HL-60 (cell line): ENCODE results near the gene GRHL3.

ENCODE experiments used
- DNase-seq, 2 experiments: peaks; one replicate each; pipeline ENCODE4 v3.0.0-alpha.2; 2010 to 2020; ENCODE audit warnings: low read depth in 1 of 2, low spot score in 1 of 2
- H3K27ac ChIP-seq: fragments of 250-450 bp; sonication (Bioruptor Pico); replicated peaks from 2 replicates; pipeline ENCODE4 v1.5.1; 2020; ENCODE audit warnings: mild to moderate bottlenecking, moderate library complexity
- H3K27me3 ChIP-seq: fragments of 250-450 bp; sonication (Bioruptor Pico); 2 replicates; pipeline ENCODE4 v1.5.1; 2021; ENCODE audit warnings: mild to moderate bottlenecking, moderate library complexity; ENCODE audit not compliant: insufficient read depth, poor library complexity, severe bottlenecking
- H3K4me3 ChIP-seq: replicated peaks from 2 replicates; pipeline ENCODE4 v1.5.1; 2011; ENCODE audit warnings: mild to moderate bottlenecking, control low read depth, low read length; ENCODE audit not compliant: insufficient read depth
- GABPA ChIP-seq: IDR thresholded peaks from 2 replicates; pipeline ENCODE4 v1.6.1; 2012; ENCODE audit warnings: low read depth
- POLR2AphosphoS5 ChIP-seq: IDR thresholded peaks from 2 replicates; pipeline ENCODE4 v1.6.1; 2012; ENCODE audit warnings: low read depth
- SPI1 ChIP-seq: IDR thresholded peaks from 2 replicates; pipeline ENCODE4 v1.6.1; 2012; ENCODE audit warnings: low read depth, mild to moderate bottlenecking, borderline replicate concordance
- TF ChIP-seq, protein P1 (sequence below): IDR thresholded peaks from 2 replicates; pipeline ENCODE4 v1.6.1; 2012; ENCODE audit warnings: low read depth; ENCODE audit not compliant: insufficient replicate concordance
- TF ChIP-seq, protein P2 (sequence below): IDR thresholded peaks from one replicate; pipeline ENCODE4 v1.5.1; 2011; ENCODE audit warnings: low read length, control low read depth, inconsistent platforms; ENCODE audit not compliant: insufficient read depth

The GRHL3 gene

DNA sequence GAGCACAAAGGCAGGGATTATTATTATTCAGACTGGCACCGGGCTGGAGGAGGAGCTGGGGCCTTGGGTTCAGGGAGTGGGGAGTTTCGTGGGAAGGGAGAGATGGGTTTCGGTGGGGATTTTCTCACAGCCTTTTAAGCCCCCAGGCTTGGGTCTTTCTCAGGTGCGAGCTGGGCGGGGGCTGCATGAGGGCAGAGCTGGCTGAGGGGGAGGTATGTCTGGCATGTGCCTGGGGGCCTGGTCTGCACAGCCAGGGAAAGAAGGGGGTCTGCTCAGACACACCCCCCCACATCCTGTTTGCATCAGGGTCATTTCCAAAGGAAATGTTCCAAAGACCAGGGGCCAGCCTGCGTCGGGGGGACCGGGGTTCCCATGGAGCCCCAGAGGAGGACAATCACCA lies 21.6 kb downstream of the GRHL3 start:
- no peak overlapping the region for H3K27ac ChIP-seq
- no peak overlapping the region for H3K4me3 ChIP-seq
- H3K27me3 ChIP-seq: no peaks in the 10 kb centered on the region
- TF ChIP-seq GABPA (no peak), SPI1 (no peak), POLR2AphosphoS5 (no peak)
- TF ChIP-seq, protein P1, sequence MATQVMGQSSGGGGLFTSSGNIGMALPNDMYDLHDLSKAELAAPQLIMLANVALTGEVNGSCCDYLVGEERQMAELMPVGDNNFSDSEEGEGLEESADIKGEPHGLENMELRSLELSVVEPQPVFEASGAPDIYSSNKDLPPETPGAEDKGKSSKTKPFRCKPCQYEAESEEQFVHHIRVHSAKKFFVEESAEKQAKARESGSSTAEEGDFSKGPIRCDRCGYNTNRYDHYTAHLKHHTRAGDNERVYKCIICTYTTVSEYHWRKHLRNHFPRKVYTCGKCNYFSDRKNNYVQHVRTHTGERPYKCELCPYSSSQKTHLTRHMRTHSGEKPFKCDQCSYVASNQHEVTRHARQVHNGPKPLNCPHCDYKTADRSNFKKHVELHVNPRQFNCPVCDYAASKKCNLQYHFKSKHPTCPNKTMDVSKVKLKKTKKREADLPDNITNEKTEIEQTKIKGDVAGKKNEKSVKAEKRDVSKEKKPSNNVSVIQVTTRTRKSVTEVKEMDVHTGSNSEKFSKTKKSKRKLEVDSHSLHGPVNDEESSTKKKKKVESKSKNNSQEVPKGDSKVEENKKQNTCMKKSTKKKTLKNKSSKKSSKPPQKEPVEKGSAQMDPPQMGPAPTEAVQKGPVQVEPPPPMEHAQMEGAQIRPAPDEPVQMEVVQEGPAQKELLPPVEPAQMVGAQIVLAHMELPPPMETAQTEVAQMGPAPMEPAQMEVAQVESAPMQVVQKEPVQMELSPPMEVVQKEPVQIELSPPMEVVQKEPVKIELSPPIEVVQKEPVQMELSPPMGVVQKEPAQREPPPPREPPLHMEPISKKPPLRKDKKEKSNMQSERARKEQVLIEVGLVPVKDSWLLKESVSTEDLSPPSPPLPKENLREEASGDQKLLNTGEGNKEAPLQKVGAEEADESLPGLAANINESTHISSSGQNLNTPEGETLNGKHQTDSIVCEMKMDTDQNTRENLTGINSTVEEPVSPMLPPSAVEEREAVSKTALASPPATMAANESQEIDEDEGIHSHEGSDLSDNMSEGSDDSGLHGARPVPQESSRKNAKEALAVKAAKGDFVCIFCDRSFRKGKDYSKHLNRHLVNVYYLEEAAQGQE: no peak
- TF ChIP-seq, protein P2, sequence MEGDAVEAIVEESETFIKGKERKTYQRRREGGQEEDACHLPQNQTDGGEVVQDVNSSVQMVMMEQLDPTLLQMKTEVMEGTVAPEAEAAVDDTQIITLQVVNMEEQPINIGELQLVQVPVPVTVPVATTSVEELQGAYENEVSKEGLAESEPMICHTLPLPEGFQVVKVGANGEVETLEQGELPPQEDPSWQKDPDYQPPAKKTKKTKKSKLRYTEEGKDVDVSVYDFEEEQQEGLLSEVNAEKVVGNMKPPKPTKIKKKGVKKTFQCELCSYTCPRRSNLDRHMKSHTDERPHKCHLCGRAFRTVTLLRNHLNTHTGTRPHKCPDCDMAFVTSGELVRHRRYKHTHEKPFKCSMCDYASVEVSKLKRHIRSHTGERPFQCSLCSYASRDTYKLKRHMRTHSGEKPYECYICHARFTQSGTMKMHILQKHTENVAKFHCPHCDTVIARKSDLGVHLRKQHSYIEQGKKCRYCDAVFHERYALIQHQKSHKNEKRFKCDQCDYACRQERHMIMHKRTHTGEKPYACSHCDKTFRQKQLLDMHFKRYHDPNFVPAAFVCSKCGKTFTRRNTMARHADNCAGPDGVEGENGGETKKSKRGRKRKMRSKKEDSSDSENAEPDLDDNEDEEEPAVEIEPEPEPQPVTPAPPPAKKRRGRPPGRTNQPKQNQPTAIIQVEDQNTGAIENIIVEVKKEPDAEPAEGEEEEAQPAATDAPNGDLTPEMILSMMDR: no peak
- DNase-seq: no peak

DNA sequence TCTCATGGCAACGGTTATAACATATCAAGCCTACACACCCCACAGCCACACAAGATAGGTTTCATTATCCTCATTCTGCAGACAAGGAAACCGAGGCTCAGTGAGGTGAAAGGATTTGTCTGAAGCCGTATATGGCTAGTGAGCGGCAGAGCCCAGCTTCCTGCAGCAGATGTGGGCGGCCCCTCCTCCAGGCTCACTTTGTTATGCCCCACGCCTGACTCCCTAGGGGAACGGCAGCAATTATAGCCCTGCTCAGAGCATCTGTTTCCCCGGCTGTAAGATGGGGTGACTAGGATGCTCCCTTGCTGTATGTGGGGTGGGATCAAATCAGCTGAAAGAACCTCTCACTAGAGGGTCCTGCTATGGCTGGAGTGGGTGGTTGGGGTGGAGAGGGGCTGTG lies 22.1 kb downstream of the GRHL3 start:
- H3K4me3 ChIP-seq: no peak overlapping the region
- H3K27ac ChIP-seq: no peak overlapping the region
- DNase-seq: no peak
- H3K27me3 ChIP-seq: no peaks in the 10 kb centered on the region
- TF ChIP-seq, protein P2: no peak
- TF ChIP-seq, protein P1: no peak
- no peak for TF ChIP-seq GABPA
- TF ChIP-seq SPI1: no peak
- TF ChIP-seq POLR2AphosphoS5: no peak

DNA sequence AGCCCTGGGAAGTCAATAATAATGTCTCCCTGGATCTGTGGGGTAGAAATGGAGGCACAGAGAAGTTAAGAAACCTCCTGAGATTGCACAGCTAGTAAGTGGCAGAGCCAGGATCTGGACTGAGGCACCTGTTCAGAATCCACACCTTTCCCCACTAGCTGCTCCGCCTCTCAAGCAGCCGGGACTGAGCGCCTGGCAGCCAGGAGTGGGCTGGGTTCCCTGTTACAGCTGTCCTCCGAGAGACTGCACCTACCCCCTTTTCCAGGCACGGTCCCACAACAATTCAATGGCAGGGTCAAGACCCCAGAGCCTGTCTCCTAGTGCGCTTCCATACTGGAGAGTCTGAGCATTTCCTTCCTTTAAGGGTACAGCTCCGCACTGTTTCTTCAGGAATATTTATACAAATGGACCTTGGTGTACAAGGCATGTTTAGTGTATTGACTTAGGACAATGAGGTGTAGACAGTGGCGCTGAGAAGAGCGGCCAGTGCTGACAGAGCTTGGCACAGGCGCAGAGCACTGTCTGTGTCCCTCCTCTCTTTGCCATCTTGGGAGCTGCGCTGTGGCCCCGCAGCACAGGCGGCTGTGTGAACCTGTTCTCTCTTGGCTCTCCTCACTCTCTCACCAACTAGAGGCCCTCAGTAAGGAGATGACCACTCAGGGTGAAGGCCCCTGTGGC lies 24.4 kb downstream of the GRHL3 start:
- TF ChIP-seq, protein P1: no peak
- TF ChIP-seq GABPA: no peak
- Histone ChIP-seq H3K4me3 (no peak overlapping the region), H3K27me3 (no peaks in the 10 kb centered on the region), H3K27ac (no peak overlapping the region)
- no peak for DNase-seq
